ENCODE results near the gene OTULINL.

The OTULINL gene

GRCh38 chr5:14591548-14591947 is 10.0 kb downstream of the OTULINL start:
- Histone ChIP-seq H3K4me1 (ENCODE audit: insufficient read depth, insufficient read length) (peaks cover 2% of the 10 kb centered on the region), H3K9ac (ENCODE audit: insufficient read length, low read depth) (no peak overlapping the region), H3K36me3 (ENCODE audit: insufficient read depth, insufficient read length, low read length) (no peaks in the 10 kb centered on the region), H3K9me3 (ENCODE audit: insufficient read depth, low read length) (peaks cover 6% of the 10 kb centered on the region; the same call in 1 of the 2 replicates), H3K27me3 (ENCODE audit: insufficient read depth, insufficient read length) (no peaks in the 10 kb centered on the region), H3K4me3 (ENCODE audit: insufficient read length, low read depth) (no peak overlapping the region)
- no peak for DNase-seq (ENCODE audit: low read depth, low spot score)
- no peak for TF ChIP-seq ZNF274 (IDR thresholded peaks at IDR 0.05; ENCODE audit: low read depth, low read length)
- no peak for TF ChIP-seq SUZ12 (IDR thresholded peaks at IDR 0.05; ENCODE audit: extremely low read depth, insufficient read depth, insufficient read length)
- no peak for TF ChIP-seq YY1 (IDR thresholded peaks at IDR 0.05; ENCODE audit: insufficient read depth, insufficient read length)

DNA sequence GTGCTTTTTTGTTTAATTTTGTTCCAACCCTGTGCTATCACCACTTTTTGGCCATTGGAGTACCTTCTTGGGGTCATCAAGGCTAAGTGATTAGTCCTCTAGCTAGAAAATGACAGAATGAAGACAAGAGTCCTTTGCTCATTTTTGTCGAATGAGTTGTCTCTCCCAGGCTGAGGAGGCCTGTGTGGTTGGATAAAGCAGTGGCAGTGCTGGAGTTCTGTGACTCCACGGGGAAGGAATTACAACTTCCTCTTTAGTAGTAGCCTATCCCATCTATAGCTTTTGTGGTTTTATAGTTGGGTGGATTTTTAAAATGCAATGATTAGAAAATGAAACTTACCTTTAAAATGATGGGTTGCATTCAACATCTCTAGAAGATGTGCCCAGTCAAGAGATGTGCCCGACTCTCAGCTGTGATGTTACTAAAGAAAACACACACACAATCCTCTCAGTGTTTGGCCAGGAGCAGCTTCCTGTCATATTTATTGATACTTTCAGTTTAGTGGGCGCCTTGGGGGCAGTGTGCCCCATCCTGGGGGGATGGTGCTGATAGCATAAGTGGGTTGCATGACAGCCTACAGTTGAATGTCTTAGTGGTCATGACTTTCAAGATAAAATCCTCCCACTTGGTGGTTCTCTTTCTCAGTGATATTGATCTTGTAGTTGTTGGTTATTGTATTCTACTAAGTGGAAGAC is 11.9 kb downstream of the OTULINL start:
- Histone ChIP-seq H3K9ac (ENCODE audit: insufficient read length, low read depth) (no peak overlapping the region), H3K4me3 (ENCODE audit: insufficient read length, low read depth) (no peak overlapping the region), H3K4me1 (ENCODE audit: insufficient read depth, insufficient read length) (peaks cover 2% of the 10 kb centered on the region), H3K9me3 (ENCODE audit: insufficient read depth, low read length) (peaks cover 8% of the 10 kb centered on the region; the same call in 1 of the 2 replicates), H3K27me3 (ENCODE audit: insufficient read depth, insufficient read length) (no peaks in the 10 kb centered on the region), H3K36me3 (ENCODE audit: insufficient read depth, insufficient read length, low read length) (no peaks in the 10 kb centered on the region)
- TF ChIP-seq YY1 (IDR thresholded peaks at IDR 0.05; ENCODE audit: insufficient read depth, insufficient read length) (no peak), SUZ12 (IDR thresholded peaks at IDR 0.05; ENCODE audit: extremely low read depth, insufficient read depth, insufficient read length) (no peak), ZNF274 (IDR thresholded peaks at IDR 0.05; ENCODE audit: low read depth, low read length) (no peak)
- DNase-seq (ENCODE audit: low read depth, low spot score), result no peak

- peaks cover 8% of the 10 kb centered on the region; the same call in 1 of the 2 replicates for H3K9me3 ChIP-seq (ENCODE audit: insufficient read depth, low read length)
- DNase-seq (ENCODE audit: low read depth, low spot score), result no peak
- no peak overlapping the region for H3K4me3 ChIP-seq (ENCODE audit: insufficient read length, low read depth)
- peaks cover 2% of the 10 kb centered on the region for H3K4me1 ChIP-seq (ENCODE audit: insufficient read depth, insufficient read length)
- H3K27me3 ChIP-seq (ENCODE audit: insufficient read depth, insufficient read length), result no peaks in the 10 kb centered on the region
- TF ChIP-seq SUZ12 (IDR thresholded peaks at IDR 0.05; ENCODE audit: extremely low read depth, insufficient read depth, insufficient read length), result no peak
- no peak overlapping the region for H3K9ac ChIP-seq (ENCODE audit: insufficient read length, low read depth)
- no peaks in the 10 kb centered on the region for H3K36me3 ChIP-seq (ENCODE audit: insufficient read depth, insufficient read length, low read length)
Observed at GRCh38 chr5:14594378-14595074, 12.9 kb downstream of the OTULINL start.

DNA sequence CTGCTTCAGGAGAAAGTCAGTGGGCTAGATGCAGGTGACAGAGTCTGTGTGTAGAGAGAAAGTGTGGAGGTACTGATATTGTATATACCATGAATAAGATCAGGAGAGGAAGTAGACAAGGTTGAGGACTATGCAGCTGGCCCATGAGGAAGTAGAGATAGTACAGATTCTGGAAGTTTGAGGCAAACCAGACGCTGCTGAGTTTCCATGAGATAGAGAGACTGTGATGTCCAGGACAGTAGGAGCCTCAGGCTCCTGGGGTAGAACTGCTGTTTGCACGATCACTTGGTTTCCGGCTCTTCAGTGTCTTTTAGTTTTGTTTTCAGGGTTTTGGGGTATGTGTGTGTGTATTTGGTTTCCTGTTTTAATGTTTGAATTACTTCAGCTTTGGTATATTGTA is 13.6 kb downstream of the OTULINL start:
- Histone ChIP-seq H3K36me3 (ENCODE audit: insufficient read depth, insufficient read length, low read length) (no peaks in the 10 kb centered on the region), H3K9me3 (ENCODE audit: insufficient read depth, low read length) (peaks cover 8% of the 10 kb centered on the region; the same call in 1 of the 2 replicates), H3K27me3 (ENCODE audit: insufficient read depth, insufficient read length) (no peaks in the 10 kb centered on the region), H3K4me1 (ENCODE audit: insufficient read depth, insufficient read length) (peaks cover 2% of the 10 kb centered on the region), H3K4me3 (ENCODE audit: insufficient read length, low read depth) (no peak overlapping the region), H3K9ac (ENCODE audit: insufficient read length, low read depth) (no peak overlapping the region)
- no peak for TF ChIP-seq YY1 (IDR thresholded peaks at IDR 0.05; ENCODE audit: insufficient read depth, insufficient read length)
- TF ChIP-seq ZNF274 (IDR thresholded peaks at IDR 0.05; ENCODE audit: low read depth, low read length), result no peak
- TF ChIP-seq SUZ12 (IDR thresholded peaks at IDR 0.05; ENCODE audit: extremely low read depth, insufficient read depth, insufficient read length), result no peak
- no peak for DNase-seq (ENCODE audit: low read depth, low spot score)

DNA sequence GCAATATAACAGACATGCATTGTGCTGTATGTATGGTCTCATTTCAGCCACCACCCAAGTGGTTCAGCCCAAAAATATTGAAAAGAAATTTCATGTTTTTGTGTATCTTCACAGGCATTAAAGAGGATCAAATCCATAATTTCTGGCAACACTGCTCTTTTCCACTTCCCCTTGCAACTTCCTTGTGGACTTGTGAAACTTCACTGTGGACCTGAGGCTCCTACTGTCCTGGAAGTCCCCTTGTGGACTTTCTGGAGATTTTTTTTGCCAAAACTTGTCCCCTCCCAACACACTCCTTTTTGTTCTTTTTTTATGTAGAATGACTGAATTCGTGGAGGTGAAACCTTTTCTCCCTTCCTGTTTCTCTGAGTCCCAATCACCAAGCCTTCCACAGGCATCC is 14.3 kb downstream of the OTULINL start:
- TF ChIP-seq SUZ12 (IDR thresholded peaks at IDR 0.05; ENCODE audit: extremely low read depth, insufficient read depth, insufficient read length), result no peak
- TF ChIP-seq YY1 (IDR thresholded peaks at IDR 0.05; ENCODE audit: insufficient read depth, insufficient read length), result no peak
- TF ChIP-seq ZNF274 (IDR thresholded peaks at IDR 0.05; ENCODE audit: low read depth, low read length), result no peak
- H3K4me1 ChIP-seq (ENCODE audit: insufficient read depth, insufficient read length), result peaks cover 2% of the 10 kb centered on the region
- DNase-seq (ENCODE audit: low read depth, low spot score), result no peak
- no peaks in the 10 kb centered on the region for H3K27me3 ChIP-seq (ENCODE audit: insufficient read depth, insufficient read length)
- H3K36me3 ChIP-seq (ENCODE audit: insufficient read depth, insufficient read length, low read length), result no peaks in the 10 kb centered on the region
- H3K9me3 ChIP-seq (ENCODE audit: insufficient read depth, low read length), result peaks cover 8% of the 10 kb centered on the region; the same call in 1 of the 2 replicates
- no peak overlapping the region for H3K4me3 ChIP-seq (ENCODE audit: insufficient read length, low read depth)
- no peak overlapping the region for H3K9ac ChIP-seq (ENCODE audit: insufficient read length, low read depth)

- DNase-seq (ENCODE audit: low read depth, low spot score), result no peak
- TF ChIP-seq ZNF274 (IDR thresholded peaks at IDR 0.05; ENCODE audit: low read depth, low read length) (no peak), YY1 (IDR thresholded peaks at IDR 0.05; ENCODE audit: insufficient read depth, insufficient read length) (no peak), SUZ12 (IDR thresholded peaks at IDR 0.05; ENCODE audit: extremely low read depth, insufficient read depth, insufficient read length) (no peak)
- H3K4me1 ChIP-seq (ENCODE audit: insufficient read depth, insufficient read length), result peaks cover 2% of the 10 kb centered on the region
- no peak overlapping the region for H3K9ac ChIP-seq (ENCODE audit: insufficient read length, low read depth)
- H3K36me3 ChIP-seq (ENCODE audit: insufficient read depth, insufficient read length, low read length), result peaks cover 1% of the 10 kb centered on the region
- H3K27me3 ChIP-seq (ENCODE audit: insufficient read depth, insufficient read length), result no peaks in the 10 kb centered on the region
- H3K9me3 ChIP-seq (ENCODE audit: insufficient read depth, low read length), result peaks cover 8% of the 10 kb centered on the region; the same call in 1 of the 2 replicates
- no peak overlapping the region for H3K4me3 ChIP-seq (ENCODE audit: insufficient read length, low read depth)
Observed at GRCh38 chr5:14597080-14597479, 15.5 kb downstream of the OTULINL start.

- DNase-seq (ENCODE audit: low read depth, low spot score), result no peak
- Histone ChIP-seq H3K4me3 (ENCODE audit: insufficient read length, low read depth) (no peak overlapping the region), H3K9me3 (ENCODE audit: insufficient read depth, low read length) (peaks cover 8% of the 10 kb centered on the region; the same call in 1 of the 2 replicates), H3K36me3 (ENCODE audit: insufficient read depth, insufficient read length, low read length) (peaks cover 6% of the 10 kb centered on the region), H3K27me3 (ENCODE audit: insufficient read depth, insufficient read length) (no peaks in the 10 kb centered on the region), H3K4me1 (ENCODE audit: insufficient read depth, insufficient read length) (peaks cover 2% of the 10 kb centered on the region), H3K9ac (ENCODE audit: insufficient read length, low read depth) (no peak overlapping the region)
- TF ChIP-seq ZNF274 (IDR thresholded peaks at IDR 0.05; ENCODE audit: low read depth, low read length), result no peak
- TF ChIP-seq YY1 (IDR thresholded peaks at IDR 0.05; ENCODE audit: insufficient read depth, insufficient read length), result no peak
- no peak for TF ChIP-seq SUZ12 (IDR thresholded peaks at IDR 0.05; ENCODE audit: extremely low read depth, insufficient read depth, insufficient read length)
Observed at GRCh38 chr5:14598225-14598624, 16.6 kb downstream of the OTULINL start.
